ENCODE results near the gene CDK5RAP2. TPM values are rescaled to one million over a fixed set of nuclear protein-coding genes. Genes with fewer than 3 reads are reported as not detected.

The CDK5RAP2 gene
- total and polyA plus RNA-seq, 10 of the 15 experiments (the other 5 are each of a cell fraction or from before 2014, with no cell fraction given), result 16.2 to 53.5 (median 34.5) TPM

DNA sequence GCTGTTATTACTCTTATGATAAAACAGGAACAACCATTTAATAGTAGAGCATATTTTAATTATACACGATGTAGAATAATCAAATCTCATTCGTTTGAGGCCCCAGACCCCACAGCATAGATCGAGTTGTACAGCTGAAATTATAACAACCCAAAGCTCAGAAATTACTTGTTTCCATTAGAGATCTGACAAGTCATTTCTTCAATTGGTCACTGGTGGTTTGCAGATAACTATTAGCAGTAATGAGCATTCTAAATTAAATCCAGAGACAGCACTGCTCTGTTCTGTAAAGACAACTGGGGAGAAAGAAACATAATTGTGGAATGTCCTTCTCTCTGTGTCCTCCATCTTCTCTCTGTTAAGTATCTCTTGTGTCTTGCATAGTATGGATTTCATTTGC is 12.9 kb downstream of the CDK5RAP2 start:
- Histone ChIP-seq H2AFZ (ENCODE audit: control insufficient read depth, low read depth, low read length) (no peak overlapping the region), H3K27me3 (replicated peaks in 1 of 2; ENCODE audit: control insufficient read depth in 2 of 2, insufficient read depth in 2 of 2, low read length in 1 of 2) (no peaks in the 10 kb centered on the region), H3K79me2 (ENCODE audit: control insufficient read depth, insufficient read depth, low read length) (no peaks in the 10 kb centered on the region; the same call in 1 of the 2 replicates), H3K27ac (ENCODE audit: control insufficient read depth, insufficient read depth) (no peak overlapping the region), H3K4me2 (ENCODE audit: control insufficient read depth, insufficient read depth) (no peak overlapping the region), H3K36me3 (ENCODE audit: control insufficient read depth in 2 of 2, insufficient read depth in 2 of 2, low read length in 1 of 2) (peaks cover 30 to 34% of the 10 kb centered on the region in 2 experiments), H3K4me1 (ENCODE audit: control insufficient read depth, insufficient read depth, low read length) (no peaks in the 10 kb centered on the region), H3K9ac (ENCODE audit: control insufficient read depth, insufficient read depth, low read length) (no peak overlapping the region), H3K9me3 (replicated peaks; ENCODE audit: control insufficient read depth, insufficient read depth, low read length) (no peaks in the 10 kb centered on the region), H4K20me1 (ENCODE audit: control insufficient read depth, insufficient read depth) (no peaks in the 10 kb centered on the region), H3K4me3 (no peak overlapping the region)
- no peak for FAIRE-seq
- RAD21 ChIA-PET (ENCODE audit: unreplicated experiment), result no interaction called here
- no TSS peak for BruUV-seq (replicated peaks)
- CTCF ChIA-PET, result no interaction called here
- WGBS (ENCODE audit: insufficient coverage, insufficient replicate concordance, low lambda C conversion rate, missing lambda C conversion rate), result 83% methylated on average over 3 of the region's 3 CpGs
- intact Hi-C loops (cut with micrococcal nuclease; ENCODE audit: unreplicated experiment) (no loop called here), in situ Hi-C loops (cut with MboI) (no loop called here)
- DNase-seq (ENCODE audit: low read depth, low spot score), result no peak
- TF ChIP-seq DPF2 (IDR thresholded peaks at IDR 0.05), result no peak
- no peak for TF ChIP-seq RCOR1 (conservative IDR thresholded peaks at IDR 0.05; ENCODE audit: low read depth, low read length)
- no peak for TF ChIP-seq EED (IDR thresholded peaks at IDR 0.05; ENCODE audit: low read depth)
- TF ChIP-seq, protein P1, sequence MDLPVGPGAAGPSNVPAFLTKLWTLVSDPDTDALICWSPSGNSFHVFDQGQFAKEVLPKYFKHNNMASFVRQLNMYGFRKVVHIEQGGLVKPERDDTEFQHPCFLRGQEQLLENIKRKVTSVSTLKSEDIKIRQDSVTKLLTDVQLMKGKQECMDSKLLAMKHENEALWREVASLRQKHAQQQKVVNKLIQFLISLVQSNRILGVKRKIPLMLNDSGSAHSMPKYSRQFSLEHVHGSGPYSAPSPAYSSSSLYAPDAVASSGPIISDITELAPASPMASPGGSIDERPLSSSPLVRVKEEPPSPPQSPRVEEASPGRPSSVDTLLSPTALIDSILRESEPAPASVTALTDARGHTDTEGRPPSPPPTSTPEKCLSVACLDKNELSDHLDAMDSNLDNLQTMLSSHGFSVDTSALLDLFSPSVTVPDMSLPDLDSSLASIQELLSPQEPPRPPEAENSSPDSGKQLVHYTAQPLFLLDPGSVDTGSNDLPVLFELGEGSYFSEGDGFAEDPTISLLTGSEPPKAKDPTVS (IDR thresholded peaks at IDR 0.05; ENCODE audit: low read depth, low read length), result no peak
- TF ChIP-seq SREBF2 (IDR thresholded peaks at IDR 0.05; ENCODE audit: low read length), result no peak
- no peak for TF ChIP-seq RBBP5 (conservative IDR thresholded peaks at IDR 0.05)
- no peak for TF ChIP-seq WRNIP1 (IDR thresholded peaks at IDR 0.05; ENCODE audit: borderline replicate concordance, low read depth, low read length)
- no peak for TF ChIP-seq TARDBP (IDR thresholded peaks at IDR 0.05; ENCODE audit: borderline replicate concordance)
- no peak for TF ChIP-seq CREB1 (IDR thresholded peaks at IDR 0.05; ENCODE audit: low read depth)
- TF ChIP-seq ZNF217 (IDR thresholded peaks at IDR 0.05), result no peak
- TF ChIP-seq NFXL1 (IDR thresholded peaks at IDR 0.05; ENCODE audit: borderline replicate concordance), result no peak
- no peak for TF ChIP-seq HCFC1 (IDR thresholded peaks at IDR 0.05; ENCODE audit: low read length)
- TF ChIP-seq JUNB (IDR thresholded peaks at IDR 0.05), result no peak
- TF ChIP-seq FOXM1 (IDR thresholded peaks at IDR 0.05; ENCODE audit: low read depth, low read length), result no peak
- TF ChIP-seq, protein P2, sequence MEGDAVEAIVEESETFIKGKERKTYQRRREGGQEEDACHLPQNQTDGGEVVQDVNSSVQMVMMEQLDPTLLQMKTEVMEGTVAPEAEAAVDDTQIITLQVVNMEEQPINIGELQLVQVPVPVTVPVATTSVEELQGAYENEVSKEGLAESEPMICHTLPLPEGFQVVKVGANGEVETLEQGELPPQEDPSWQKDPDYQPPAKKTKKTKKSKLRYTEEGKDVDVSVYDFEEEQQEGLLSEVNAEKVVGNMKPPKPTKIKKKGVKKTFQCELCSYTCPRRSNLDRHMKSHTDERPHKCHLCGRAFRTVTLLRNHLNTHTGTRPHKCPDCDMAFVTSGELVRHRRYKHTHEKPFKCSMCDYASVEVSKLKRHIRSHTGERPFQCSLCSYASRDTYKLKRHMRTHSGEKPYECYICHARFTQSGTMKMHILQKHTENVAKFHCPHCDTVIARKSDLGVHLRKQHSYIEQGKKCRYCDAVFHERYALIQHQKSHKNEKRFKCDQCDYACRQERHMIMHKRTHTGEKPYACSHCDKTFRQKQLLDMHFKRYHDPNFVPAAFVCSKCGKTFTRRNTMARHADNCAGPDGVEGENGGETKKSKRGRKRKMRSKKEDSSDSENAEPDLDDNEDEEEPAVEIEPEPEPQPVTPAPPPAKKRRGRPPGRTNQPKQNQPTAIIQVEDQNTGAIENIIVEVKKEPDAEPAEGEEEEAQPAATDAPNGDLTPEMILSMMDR (IDR thresholded peaks at IDR 0.05 in 2 of 3, conservative IDR thresholded peaks at IDR 0.05 in 1 of 3; ENCODE audit: control insufficient read depth in 2 of 3, extremely low read depth in 1 of 3, insufficient read depth in 1 of 3, low read depth in 3 of 3, low read length in 3 of 3), result no peak
- TF ChIP-seq POLR2A (IDR thresholded peaks at IDR 0.05; ENCODE audit: low read depth, low read length), result no peak
- TF ChIP-seq, protein P3, sequence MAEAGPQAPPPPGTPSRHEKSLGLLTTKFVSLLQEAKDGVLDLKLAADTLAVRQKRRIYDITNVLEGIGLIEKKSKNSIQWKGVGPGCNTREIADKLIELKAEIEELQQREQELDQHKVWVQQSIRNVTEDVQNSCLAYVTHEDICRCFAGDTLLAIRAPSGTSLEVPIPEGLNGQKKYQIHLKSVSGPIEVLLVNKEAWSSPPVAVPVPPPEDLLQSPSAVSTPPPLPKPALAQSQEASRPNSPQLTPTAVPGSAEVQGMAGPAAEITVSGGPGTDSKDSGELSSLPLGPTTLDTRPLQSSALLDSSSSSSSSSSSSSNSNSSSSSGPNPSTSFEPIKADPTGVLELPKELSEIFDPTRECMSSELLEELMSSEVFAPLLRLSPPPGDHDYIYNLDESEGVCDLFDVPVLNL (IDR thresholded peaks at IDR 0.05; ENCODE audit: low read depth, low read length), result no peak
- no peak for TF ChIP-seq TAF1 (IDR thresholded peaks at IDR 0.05; ENCODE audit: borderline replicate concordance, low read depth, low read length)
- no peak for ATAC-seq
- POLR2A ChIA-PET, result no interaction called here
- SMC1A ChIA-PET (ENCODE audit: uncharacterized antibody, unreplicated experiment), result no interaction called here
